Stimulated activated CD4-positive, alpha-beta T cell treated with anti-CD3 and anti-CD28 coated beads, Interleukin-15, amount 100 ng/mL, for 48 hours (primary cell): ENCODE measurements around the gene ADCY5.
A peak's percentile ranks its signal among the peaks of the same experiment; 100 is the strongest.

Experiments
- DNase-seq, 2 donors: peaks; one replicate each; pipeline ENCODE4 v3.0.0-alpha.2; 2020; ENCODE audit warnings: low read depth in 2 of 2

Gene ADCY5

GRCh38 chr3:123286308-123287023 lies 162.4 kb downstream of the ADCY5 start:
- DNase-seq = peak in 1 of 2 donors; percentile 24

DNA sequence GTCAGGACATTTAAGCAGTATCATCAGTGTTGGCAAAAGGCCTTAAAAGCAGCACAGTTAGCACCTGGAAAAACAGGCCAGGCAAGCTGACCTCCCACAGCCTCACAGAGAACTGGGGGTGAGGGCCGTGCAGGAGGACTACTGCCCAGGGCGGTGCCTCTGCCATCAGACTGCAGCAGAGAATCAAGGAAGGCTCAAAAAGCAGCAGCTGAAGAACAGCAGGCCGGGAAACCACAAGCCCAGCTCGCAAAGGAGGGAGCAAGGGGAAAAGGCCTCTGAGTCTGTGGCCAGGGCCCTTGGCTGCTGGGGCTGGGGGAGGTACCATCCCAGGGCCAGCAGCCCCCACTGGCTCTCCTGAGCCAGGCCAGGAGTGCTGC lies 163.0 kb downstream of the ADCY5 start:
- DNase-seq = no peak

GRCh38 chr3:123285479-123285878 lies 163.4 kb downstream of the ADCY5 start:
- no peak for DNase-seq

DNA sequence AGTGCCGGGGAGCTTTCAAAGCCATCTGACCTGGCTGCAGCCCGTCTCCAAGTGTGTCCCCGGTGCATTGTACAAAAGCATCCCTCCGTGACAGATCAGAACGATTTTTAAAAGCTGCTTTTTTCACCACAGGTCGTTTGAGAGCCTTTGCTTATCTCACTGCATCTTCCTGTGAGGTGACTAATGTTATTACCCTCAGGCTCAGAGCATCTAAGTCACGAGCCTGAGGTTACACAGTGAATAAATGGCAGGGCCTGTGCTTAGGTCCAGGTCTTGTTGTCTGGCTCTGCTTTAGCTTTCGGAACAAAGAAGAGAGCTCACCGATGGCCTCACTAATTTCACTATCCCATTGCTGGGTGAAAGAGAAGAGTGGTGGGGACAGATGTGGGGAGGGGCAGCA lies 163.8 kb downstream of the ADCY5 start:
- DNase-seq = no peak

- DNase-seq = no peak
Observed at GRCh38 chr3:123284399-123285010, 164.4 kb downstream of the ADCY5 start.

- DNase-seq = no peak
Observed at GRCh38 chr3:123283657-123284398, 165.1 kb downstream of the ADCY5 start.

GRCh38 chr3:123283074-123283473 lies 165.8 kb downstream of the ADCY5 start:
- no peak for DNase-seq

GRCh38 chr3:123282461-123282860 lies 166.4 kb downstream of the ADCY5 start:
- DNase-seq = no peak

- DNase-seq = no peak
Observed at GRCh38 chr3:123281929-123282328, 167.0 kb downstream of the ADCY5 start.

DNA sequence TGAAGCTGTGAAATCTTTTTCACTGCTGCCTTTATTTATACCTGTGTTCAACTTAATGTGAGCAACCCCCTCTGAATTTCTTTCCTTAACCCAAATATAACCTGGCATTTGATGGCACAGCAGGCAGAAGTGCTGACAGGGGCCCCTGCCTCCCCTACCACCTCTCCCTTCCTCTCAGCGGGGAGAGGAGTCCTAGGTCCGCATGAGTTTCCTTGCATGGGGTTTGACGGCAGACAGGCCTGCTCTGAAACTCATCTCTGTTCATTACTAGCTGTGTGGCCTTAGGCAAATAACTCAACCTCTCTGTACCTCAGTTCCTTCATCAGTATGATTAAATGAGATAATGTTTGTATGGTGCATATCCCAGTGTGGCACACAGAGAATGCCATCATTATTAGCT lies 167.5 kb downstream of the ADCY5 start:
- DNase-seq = no peak

- no peak for DNase-seq
Observed at GRCh38 chr3:123279121-123279520, 169.8 kb downstream of the ADCY5 start.

- DNase-seq = no peak
Observed at GRCh38 chr3:123278446-123278845, 170.4 kb downstream of the ADCY5 start.

DNA sequence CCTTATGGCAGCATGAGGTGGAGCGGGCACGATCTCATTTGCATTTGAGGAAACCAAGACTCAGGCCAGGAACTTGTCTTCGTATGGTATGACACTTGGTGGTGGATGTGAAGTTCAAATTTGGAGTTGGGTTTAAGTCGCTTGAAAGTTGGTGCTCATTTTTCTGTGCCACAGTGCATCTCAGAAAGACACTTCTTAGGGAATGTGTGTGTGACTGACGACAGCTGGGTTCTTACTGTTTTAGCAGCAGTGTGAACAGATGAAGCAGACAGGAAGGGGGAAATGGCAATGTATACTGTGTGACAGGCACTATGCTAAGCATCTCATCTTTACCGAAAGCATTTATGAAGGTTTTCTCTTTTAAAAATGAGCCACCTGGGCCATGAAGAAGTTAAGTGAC lies 171.8 kb downstream of the ADCY5 start:
- DNase-seq = no peak

GRCh38 chr3:123276346-123277006 lies 172.4 kb downstream of the ADCY5 start:
- DNase-seq = no peak

- no peak for DNase-seq
Observed at GRCh38 chr3:123275691-123276090, 173.2 kb downstream of the ADCY5 start.

GRCh38 chr3:123272547-123272946 lies 176.3 kb downstream of the ADCY5 start:
- no peak for DNase-seq

DNA sequence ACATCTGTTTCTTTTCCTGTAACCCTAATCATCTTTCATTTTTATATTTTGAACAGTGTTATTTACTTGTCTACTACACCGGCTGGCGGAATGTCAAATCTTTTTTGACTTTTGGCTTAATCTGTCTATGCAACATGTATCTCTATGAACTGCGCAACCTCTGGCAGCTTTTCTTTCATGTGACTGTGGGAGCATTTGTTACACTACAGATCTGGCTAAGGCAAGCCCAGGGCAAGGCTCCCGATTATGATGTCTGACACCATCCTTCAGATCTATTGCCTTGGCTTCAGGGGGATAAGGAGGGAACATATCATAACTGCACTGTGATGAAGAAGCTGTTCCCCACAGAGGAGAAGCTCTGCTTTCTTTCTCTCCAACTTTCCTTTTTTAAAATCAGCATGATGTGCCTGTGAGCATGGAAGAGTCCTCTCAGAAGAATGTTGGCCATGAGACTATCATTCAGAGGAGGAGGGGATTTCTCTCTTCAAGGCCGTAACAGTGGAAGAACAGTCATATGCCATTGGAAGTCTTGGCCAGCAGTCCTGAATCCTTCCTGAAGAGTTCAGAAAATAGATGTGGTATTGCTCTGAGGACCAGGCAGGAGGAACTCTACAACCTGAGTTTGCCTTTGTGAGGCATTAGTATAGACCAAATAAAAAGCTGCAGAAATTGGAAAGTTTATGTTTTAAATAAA lies 177.3 kb downstream of the ADCY5 start:
- DNase-seq = no peak

GRCh38 chr3:123270818-123271217 lies 178.1 kb downstream of the ADCY5 start:
- no peak for DNase-seq

DNA sequence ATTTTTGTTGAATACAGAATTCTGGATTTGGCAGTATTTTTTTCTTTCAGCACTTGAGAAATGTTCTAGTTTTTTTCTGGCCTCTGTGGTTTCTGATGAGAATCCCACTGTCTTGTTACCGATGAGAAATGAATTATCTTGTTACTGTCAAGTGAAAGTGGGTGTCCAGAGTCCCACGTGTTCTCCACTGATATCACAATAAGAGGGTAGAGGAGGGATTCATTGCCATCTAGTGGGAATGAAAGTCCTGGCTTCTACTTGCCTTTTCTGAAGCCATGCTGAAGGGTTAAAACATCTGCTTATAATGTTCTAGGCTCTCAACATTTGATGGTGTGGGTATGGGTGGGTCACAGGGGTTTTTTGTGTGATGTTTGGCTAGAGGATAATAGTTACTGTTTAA lies 181.1 kb downstream of the ADCY5 start:
- DNase-seq = no peak

GRCh38 chr3:123263941-123264340 lies 184.9 kb downstream of the ADCY5 start:
- no peak for DNase-seq

DNA sequence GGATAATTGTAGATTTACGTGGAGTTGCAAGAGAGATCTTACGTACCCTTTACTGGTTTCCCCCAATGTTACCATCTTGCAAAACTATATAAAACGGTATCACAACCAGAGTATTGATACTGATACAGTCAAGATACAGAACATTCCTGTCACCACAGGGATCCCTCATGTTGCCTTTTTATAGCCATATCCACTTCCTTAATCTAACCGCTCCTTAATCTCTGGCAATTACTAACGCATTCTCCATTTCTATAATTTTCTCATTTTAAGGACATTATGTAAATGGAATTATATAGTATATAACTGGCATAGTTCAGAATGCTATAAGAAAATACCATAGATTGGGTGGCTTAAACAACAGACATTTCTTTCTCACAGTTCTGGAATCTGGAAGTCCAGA lies 186.0 kb downstream of the ADCY5 start:
- no peak for DNase-seq

DNA sequence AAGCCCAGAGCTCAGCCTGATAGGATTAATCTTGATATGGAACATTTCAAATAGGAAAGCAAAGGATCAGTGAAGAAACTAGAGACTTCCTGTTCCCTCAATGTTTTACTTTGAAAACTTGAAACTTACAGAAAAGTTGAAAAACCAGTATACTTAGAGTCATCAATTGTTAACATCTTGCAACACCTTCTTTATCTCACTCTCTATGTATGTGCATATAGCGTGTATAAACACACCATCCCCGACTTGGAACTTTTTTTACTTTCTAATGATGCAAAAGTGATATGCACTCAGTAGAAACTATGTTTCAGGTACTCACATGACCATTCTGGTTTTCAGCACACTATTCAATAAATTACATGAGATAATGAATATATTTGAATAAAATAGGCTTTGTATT lies 186.7 kb downstream of the ADCY5 start:
- DNase-seq = no peak
